H1 (cell line): ENCODE data around the gene PTPN21. TPM values are rescaled to one million over a fixed set of nuclear protein-coding genes. Genes with fewer than 3 reads are reported as not detected.

Experiments used
- CHD7 ChIP-seq: fragments of 300-600 bp; sonication (generic); IDR thresholded peaks from 2 replicates; pipeline ENCODE4 v1.7.1; 2012; ENCODE audit warnings: low read length, moderate library complexity, mild to moderate bottlenecking, inconsistent platforms; ENCODE audit not compliant: insufficient replicate concordance
- CREB1 ChIP-seq: IDR thresholded peaks from 2 replicates; pipeline ENCODE4 v1.6.1; 2012; ENCODE audit warnings: inconsistent platforms
- KDM5A ChIP-seq: fragments of 200-600 bp; IDR thresholded peaks from 2 replicates; pipeline ENCODE4 v1.7.1; 2012; ENCODE audit warnings: mild to moderate bottlenecking, low read length, inconsistent platforms, mixed read lengths
- RAD21 ChIP-seq, 2 experiments: IDR thresholded peaks in 1 of 2; conservative IDR thresholded peaks in 1 of 2; 2 replicates each; pipeline ENCODE4 v1.6.1; 2011; ENCODE audit warnings: low read depth in 2 of 2, low read length in 2 of 2, improper control_type of control experiment in 1 of 2, inconsistent platforms in 1 of 2, mild to moderate bottlenecking in 1 of 2, moderate library complexity in 1 of 2
- SP4 ChIP-seq: IDR thresholded peaks from 2 replicates; pipeline ENCODE4 v1.6.1; 2012; ENCODE audit warnings: low read length, inconsistent platforms
- polyA plus RNA-seq, 7 experiments: library from polyadenylated mRNA; depleted of rRNA in 3 of 7; stranded (reverse) in 5 of 7; unstranded in 2 of 7; fragments of >200 nt in 5 of 7; fragments of 200-250 nt in 2 of 7; gene quantifications; 1 replicate in 5 of 7; 2 replicates in 1 of 7; 4 replicates in 1 of 7; pipeline versions ENCODE4 v1.2.1 to v1.2.3, GENCODE V29; 2011 to 2013; ENCODE audit warnings: missing spikeins in 2 of 7, mixed read lengths in 2 of 7
- total RNA-seq: library from RNA; stranded (reverse); fragmentation: NEBNext Ultra II Directional; extraction: Animal tissue kit (Norgen Biotek cat#: 25700); gene quantifications from 2 replicates; pipeline ENCODE4 v1.2.1, GENCODE V29; 2021

Gene PTPN21
- total and polyA plus RNA-seq, 2 of the 8 experiments (the other 6 are each of a cell fraction or from before 2014, with no cell fraction given), result 6.5 to 16.1 TPM

GRCh38 chr14:88476825-88477224 lies 78.0 kb downstream of the PTPN21 start (continued):
- TF ChIP-seq KDM5A (no peak), CHD7 (no peak), RAD21 (IDR thresholded peaks at IDR 0.05 in 1 of 2, conservative IDR thresholded peaks at IDR 0.05 in 1 of 2; ENCODE audit: low read depth in 2 of 2, low read length in 2 of 2) (no peak), SP4 (no peak), CREB1 (no peak)
